K562 (cell line): ENCODE results near the gene ICE2. TPM values are rescaled to one million over a fixed set of nuclear protein-coding genes. Genes with fewer than 3 reads are reported as not detected.

ENCODE experiments used
- ATF7 ChIP-seq: fragments of 450-650 bp; IDR thresholded peaks from 2 replicates; pipeline ENCODE4 v1.7.1; 2014; ENCODE audit warnings: mild to moderate bottlenecking, moderate library complexity
- C11orf30 ChIP-seq: fragments of 450-650 bp; IDR thresholded peaks from 2 replicates; pipeline ENCODE4 v1.6.1; 2016; ENCODE audit warnings: low read depth, mild to moderate bottlenecking
- DACH1 ChIP-seq: fragments of 450-650 bp; IDR thresholded peaks from 2 replicates; pipeline ENCODE4 v1.6.1; 2018; ENCODE audit not compliant: partially characterized antibody
- E2F3 ChIP-seq: fragments of 250-450 bp; sonication (Bioruptor Pico); IDR thresholded peaks from 2 replicates; pipeline ENCODE4 v1.4.0; 2020; ENCODE audit warnings: mild to moderate bottlenecking
- ELF2 ChIP-seq: fragments of 250-450 bp; sonication (Bioruptor Pico); IDR thresholded peaks from 2 replicates; pipeline ENCODE4 v1.5.0; 2021; ENCODE audit warnings: mild to moderate bottlenecking
- FOXP1 ChIP-seq: sonication (generic); formaldehyde crosslinking; IDR thresholded peaks from 2 replicates; pipeline ENCODE4 v1.8.0; 2022; ENCODE audit warnings: mild to moderate bottlenecking, missing genetic modification reagents
- HSF4 ChIP-seq: fragments of 250-450 bp; sonication (Bioruptor Pico); IDR thresholded peaks from 2 replicates; pipeline ENCODE4 v2.1.2; 2022; ENCODE audit warnings: mild to moderate bottlenecking, moderate library complexity, borderline replicate concordance
- ID3 ChIP-seq, 2 experiments: fragments of 250-450 bp in 1 of 2; fragments of 450-650 bp in 1 of 2; sonication (Bioruptor Pico) in 1 of 2; IDR thresholded peaks; 2 replicates each; pipeline versions ENCODE4 v1.6.1 to v1.8.0; 2016 to 2021; ENCODE audit warnings: mild to moderate bottlenecking in 2 of 2, moderate library complexity in 2 of 2, missing compliant biosample characterization in 1 of 2, missing genetic modification characterization in 1 of 2
- MAFG ChIP-seq: fragments of 450-650 bp; conservative IDR thresholded peaks from 2 replicates; pipeline ENCODE4 v1.6.1; 2016; ENCODE audit warnings: missing genetic modification characterization, missing compliant biosample characterization
- PATZ1 ChIP-seq: fragments of 250-450 bp; sonication (Bioruptor Pico); IDR thresholded peaks from 2 replicates; pipeline ENCODE4 v1.5.0; 2020; ENCODE audit warnings: mild to moderate bottlenecking, borderline replicate concordance
- REST ChIP-seq, 2 experiments: fragments of 450-650 bp; formaldehyde crosslinking in 1 of 2; IDR thresholded peaks; 2 replicates each; pipeline versions ENCODE4 v1.4.0 to v1.6.1; 2014 to 2020; ENCODE audit warnings: mild to moderate bottlenecking in 2 of 2, borderline replicate concordance in 1 of 2, low read depth in 1 of 2
- SMARCE1 ChIP-seq: fragments of 450-650 bp; IDR thresholded peaks from 2 replicates; pipeline ENCODE4 v1.7.1; 2016; ENCODE audit warnings: mild to moderate bottlenecking
- TCF7 ChIP-seq: sonication (generic); IDR thresholded peaks from 2 replicates; pipeline ENCODE4 v1.6.1; 2016; ENCODE audit warnings: antibody characterized with exemption, borderline replicate concordance
- YY1 ChIP-seq, 3 experiments: IDR thresholded peaks; 2 replicates each; pipeline ENCODE4 v1.6.1; 2011; ENCODE audit warnings: low read length in 2 of 3, mild to moderate bottlenecking in 2 of 3, moderate library complexity in 2 of 3, borderline replicate concordance in 1 of 3, control low read depth in 1 of 3, low read depth in 1 of 3; ENCODE audit not compliant: insufficient read depth in 3 of 3, insufficient replicate concordance in 2 of 3, control insufficient read depth in 1 of 3, insufficient read length in 1 of 3; ENCODE audit errors: extremely low read depth in 1 of 3
- ZEB2 ChIP-seq: fragments of 450-650 bp; IDR thresholded peaks from 2 replicates; pipeline ENCODE4 v1.6.1; 2016
- ZNF589 ChIP-seq: fragments of 200-800 bp; sonication (Bioruptor generic); IDR thresholded peaks from 2 replicates; pipeline ENCODE4 v1.6.1; 2016; ENCODE audit warnings: low read depth, missing genetic modification characterization, missing compliant biosample characterization
- polyA plus RNA-seq, 8 experiments: library from polyadenylated mRNA; depleted of rRNA in 4 of 8; stranded (reverse) in 5 of 8; unstranded in 3 of 8; fragments of >200 nt; fragmentation: Nextera tagmentation in 2 of 8; fragmentation: Illumina TruSeq in 1 of 8; extraction: Ambion mirVana in 2 of 8; extraction: Trizol in 1 of 8; gene quantifications; 2 replicates each; pipeline versions ENCODE4 v1.2.1 to v1.2.3, GENCODE V29; 2011 to 2014; ENCODE audit warnings: inconsistent platforms in 1 of 8, missing spikeins in 1 of 8
- total RNA-seq, 7 experiments: library from RNA; depleted of rRNA in 6 of 7; stranded (reverse); fragments of >200 nt in 6 of 7; fragmentation: Illumina TruSeq in 2 of 7; extraction: Trizol in 2 of 7; gene quantifications; 2 replicates each; pipeline versions ENCODE4 v1.2.1 to v1.2.3, GENCODE V29; 2011 to 2021; ENCODE audit warnings: low replicate concordance in 1 of 7

The ICE2 gene
- total and polyA plus RNA-seq, 9 of the 15 experiments (the other 6 are each of a cell fraction or from before 2014, with no cell fraction given), result 21.8 to 87.9 (median 58.1) TPM

- TF ChIP-seq PATZ1 (no peak), ELF2 (CRISPR knock-in tag) (no peak), REST (IDR thresholded peaks at IDR 0.05; ENCODE audit: borderline replicate concordance) (no peak), REST (CRISPR knock-in tag; IDR thresholded peaks at IDR 0.05; ENCODE audit: low read depth) (no peak), MAFG (peak; percentile 32), ZEB2 (no peak), TCF7 (no peak), ZNF589 (CRISPR knock-in tag) (no peak), SMARCE1 (no peak), E2F3 (no peak), FOXP1 (CRISPR knock-in tag) (no peak), ID3 (CRISPR knock-in tag; IDR thresholded peaks at IDR 0.05) (no peak), ID3 (tag; IDR thresholded peaks at IDR 0.05) (peak; percentile 75; the same call in 1 of the 2 replicates), DACH1 (peak; percentile 42), C11orf30 (peak; percentile 71), YY1 (IDR thresholded peaks at IDR 0.05; ENCODE audit: borderline replicate concordance in 1 of 3, control insufficient read depth in 1 of 3, extremely low read depth in 1 of 3, insufficient read depth in 3 of 3, insufficient read length in 1 of 3, insufficient replicate concordance in 2 of 3, low read depth in 1 of 3, low read length in 2 of 3) (peak in 2 of 3 experiments; percentile 53 to 89), ATF7 (peak; percentile 56), HSF4 (CRISPR knock-in tag) (no peak)
Measured at GRCh38 chr15:60396958-60397771, 81.8 kb downstream of the ICE2 start (continued).
